Hepatocyte (in vitro differentiated cells): ENCODE data around the gene ITGB7.

ENCODE experiments used
- EZH2 ChIP-seq: fragments of 200-600 bp; sonication (generic); IDR thresholded peaks from 2 replicates; pipeline ENCODE4 v1.6.1; 2016; ENCODE audit warnings: antibody characterized with exemption, mild to moderate bottlenecking, borderline replicate concordance
- TF ChIP-seq, protein P1 (sequence below): fragments of 200-600 bp; sonication (generic); IDR thresholded peaks from 2 replicates; pipeline ENCODE4 v1.5.1; 2016; ENCODE audit warnings: antibody characterized with exemption, mild to moderate bottlenecking; ENCODE audit not compliant: poor library complexity

DNA sequence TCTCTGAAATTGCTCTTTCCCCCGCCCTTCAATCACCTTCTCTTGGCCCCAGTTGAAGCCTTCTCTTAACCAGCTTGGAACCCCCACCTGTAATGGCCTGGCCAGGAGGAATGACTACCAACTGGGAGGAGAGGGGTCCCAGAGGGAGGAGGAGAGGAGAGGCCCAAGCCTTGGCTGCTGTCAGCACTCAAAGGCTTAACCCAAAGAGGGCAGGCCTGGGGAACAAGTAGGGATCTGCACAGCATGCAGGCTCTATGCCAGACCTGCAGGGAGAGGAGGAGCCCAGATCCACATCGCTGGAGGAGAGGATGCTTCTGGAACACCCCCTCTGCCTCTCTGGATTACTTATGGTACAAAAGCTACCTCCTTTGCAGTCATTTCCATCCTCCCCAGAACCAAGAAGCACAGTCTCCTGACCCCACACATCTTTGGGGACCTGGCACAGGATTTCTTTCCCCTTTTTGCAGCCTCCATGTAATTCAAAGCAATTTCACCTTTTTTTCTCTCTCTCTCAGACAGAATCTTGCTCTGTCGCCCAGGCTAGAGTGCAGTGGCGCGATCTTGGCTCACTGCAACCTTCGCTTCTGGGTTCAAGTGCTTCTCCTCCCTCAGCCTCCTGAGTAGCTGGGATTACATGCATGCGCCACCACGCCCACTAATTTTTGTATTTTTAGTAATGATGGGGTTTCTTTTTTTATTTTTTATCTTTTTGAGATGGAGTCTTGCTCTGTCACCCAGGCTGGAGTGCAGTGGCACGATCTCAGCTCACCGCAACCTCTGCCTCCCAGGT, 18.8 kb upstream of the ITGB7 start:
- TF ChIP-seq, protein P1, sequence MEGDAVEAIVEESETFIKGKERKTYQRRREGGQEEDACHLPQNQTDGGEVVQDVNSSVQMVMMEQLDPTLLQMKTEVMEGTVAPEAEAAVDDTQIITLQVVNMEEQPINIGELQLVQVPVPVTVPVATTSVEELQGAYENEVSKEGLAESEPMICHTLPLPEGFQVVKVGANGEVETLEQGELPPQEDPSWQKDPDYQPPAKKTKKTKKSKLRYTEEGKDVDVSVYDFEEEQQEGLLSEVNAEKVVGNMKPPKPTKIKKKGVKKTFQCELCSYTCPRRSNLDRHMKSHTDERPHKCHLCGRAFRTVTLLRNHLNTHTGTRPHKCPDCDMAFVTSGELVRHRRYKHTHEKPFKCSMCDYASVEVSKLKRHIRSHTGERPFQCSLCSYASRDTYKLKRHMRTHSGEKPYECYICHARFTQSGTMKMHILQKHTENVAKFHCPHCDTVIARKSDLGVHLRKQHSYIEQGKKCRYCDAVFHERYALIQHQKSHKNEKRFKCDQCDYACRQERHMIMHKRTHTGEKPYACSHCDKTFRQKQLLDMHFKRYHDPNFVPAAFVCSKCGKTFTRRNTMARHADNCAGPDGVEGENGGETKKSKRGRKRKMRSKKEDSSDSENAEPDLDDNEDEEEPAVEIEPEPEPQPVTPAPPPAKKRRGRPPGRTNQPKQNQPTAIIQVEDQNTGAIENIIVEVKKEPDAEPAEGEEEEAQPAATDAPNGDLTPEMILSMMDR = no peak
- TF ChIP-seq EZH2 = no peak
